Effector CD8-positive, alpha-beta T cell (primary cell): ENCODE results near the gene TMEM86B.

Source experiments
- DNase-seq: peaks from one replicate; lab custom pipeline; 2025; lab: John Stamatoyannopoulos, UW
- total RNA-seq, 4 experiments: gene quantifications; one replicate each; lab custom pipeline; 2026; lab: John Stamatoyannopoulos, UW

TMEM86B gene, protein sequence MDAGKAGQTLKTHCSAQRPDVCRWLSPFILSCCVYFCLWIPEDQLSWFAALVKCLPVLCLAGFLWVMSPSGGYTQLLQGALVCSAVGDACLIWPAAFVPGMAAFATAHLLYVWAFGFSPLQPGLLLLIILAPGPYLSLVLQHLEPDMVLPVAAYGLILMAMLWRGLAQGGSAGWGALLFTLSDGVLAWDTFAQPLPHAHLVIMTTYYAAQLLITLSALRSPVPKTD
- total RNA-seq: 3.5 to 7.0 (median 5.8) reads per million in 4 experiments

DNA sequence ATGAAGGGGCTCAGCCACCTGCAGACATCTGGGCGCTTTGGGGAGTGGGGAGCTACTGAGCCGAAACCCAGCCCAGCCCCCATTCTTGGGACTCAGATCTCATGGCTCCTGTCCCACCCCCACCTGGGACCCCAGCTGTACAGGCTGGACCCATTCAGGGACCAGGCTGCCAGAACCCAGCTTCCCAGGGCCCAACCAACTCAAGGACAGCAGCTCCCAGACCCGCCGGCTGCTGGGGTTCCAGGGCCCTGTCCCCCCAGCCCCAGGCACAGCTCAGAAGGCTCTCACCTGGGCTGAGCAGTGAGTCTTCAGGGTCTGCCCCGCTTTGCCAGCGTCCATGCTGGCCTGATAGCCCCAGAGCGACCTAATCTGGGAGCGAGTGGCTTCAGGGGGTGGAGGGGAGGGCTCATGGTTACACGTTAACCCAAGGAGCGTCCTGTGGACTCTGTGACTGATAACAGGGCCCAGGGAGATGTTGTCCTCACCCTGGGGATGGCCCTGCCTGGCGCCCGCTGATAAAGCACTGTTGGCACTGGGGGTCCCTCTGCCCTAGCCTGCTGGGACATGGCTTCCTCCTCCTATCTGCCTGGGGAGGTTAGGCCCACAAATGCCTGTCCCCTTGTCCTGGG, at the start of gene TMEM86B:
Gene TMEM86B (minus strand): TSS at position 361 of the 629 bp plus-strand sequence. CDS start 22 bp downstream, at position 339.
- DNase-seq: no peak

DNA sequence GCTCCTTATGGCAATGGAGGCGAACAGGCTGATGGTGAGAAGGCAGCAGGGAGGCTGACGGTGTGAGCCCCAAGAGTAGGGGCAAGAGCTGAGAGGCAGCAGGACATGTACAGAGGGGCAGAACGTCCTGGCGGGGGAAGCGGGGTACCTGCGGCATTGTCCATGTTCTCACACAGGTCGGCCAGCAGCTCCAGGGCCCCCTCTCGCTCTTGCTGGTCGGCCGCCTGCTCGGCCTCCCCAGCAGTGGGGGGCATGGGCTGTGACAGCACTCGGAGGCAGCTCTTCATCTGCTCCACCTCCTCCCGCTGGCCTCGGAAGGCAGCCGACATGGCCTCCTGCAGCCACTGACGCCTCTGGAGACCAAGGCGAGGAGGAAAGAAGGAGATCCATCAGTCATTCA, 48.9 kb upstream of the TMEM86B start:
- no peak for DNase-seq

DNA sequence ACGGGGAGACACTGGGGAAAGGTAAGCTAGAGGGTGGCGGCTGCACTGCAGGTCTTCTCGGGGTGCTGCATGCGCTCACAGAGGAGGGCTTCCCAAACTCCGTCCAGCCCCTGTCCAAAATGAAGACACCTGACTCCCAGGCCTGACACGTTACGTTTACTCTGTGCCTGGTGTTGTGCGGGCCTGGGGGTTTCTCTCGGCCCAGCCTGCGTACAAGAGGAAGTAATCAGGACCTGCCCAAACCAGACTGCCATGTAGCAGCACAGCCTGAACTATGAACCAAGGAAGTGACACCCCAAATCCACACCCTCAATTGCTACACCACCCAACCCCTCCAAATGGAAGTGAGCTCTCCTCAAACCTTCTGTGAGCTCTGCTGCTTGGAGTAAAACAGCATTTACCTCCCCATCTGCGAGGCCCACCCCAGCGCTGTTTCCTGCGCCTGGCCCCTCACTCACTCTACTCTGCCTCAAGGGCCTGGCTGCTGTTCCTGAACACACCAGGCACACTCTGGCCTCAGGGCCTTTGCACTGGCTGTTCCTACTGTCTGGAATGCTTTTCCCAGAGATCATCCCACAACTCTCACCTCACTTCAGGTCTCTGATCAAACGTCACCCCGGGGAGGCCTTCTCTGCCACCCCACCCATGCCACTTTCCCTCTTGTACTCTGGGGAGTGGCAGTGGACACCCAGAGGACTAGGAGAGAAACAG, 48.3 kb upstream of the TMEM86B start:
- no peak for DNase-seq

DNA sequence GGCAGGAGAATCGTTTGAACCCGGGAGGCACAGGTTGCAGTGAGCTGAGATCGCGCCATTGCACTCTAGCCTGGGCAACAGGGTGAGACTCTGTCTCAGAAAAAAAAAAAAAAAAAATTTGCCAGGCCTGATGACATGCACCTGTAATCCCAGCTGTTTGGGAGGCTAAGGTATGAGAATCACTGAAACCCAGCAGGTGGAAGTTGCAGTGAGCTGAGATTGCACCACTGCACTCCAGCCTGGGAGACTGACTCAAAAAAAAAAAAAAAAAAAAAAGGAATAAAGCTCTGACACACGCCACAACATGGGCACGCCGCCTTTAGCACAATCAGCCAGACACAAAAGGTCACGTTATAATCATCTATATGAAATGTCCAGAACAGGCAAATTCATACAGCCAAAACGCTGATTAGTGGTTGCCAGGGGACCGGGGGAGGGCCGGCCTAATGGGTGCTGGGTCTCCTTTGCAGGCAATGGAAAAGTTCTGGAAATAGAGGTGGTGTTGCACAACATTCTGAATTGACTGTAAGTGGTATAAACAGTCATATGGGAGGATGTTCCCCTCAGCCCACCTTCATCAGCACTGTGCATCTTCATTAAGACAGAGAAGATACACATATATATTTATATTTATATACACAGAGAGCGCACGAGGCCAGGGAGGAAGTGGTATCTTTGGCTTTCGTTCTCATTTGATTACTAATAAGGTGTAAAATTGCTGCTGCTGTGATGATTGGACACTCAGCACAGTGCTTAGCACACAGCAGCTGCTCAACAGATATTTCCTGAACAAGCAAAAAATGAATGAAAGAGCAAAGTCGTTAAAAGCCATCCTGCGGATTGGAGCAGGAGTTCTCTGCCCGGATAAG, 47.5 kb upstream of the TMEM86B start:
- no peak for DNase-seq

DNA sequence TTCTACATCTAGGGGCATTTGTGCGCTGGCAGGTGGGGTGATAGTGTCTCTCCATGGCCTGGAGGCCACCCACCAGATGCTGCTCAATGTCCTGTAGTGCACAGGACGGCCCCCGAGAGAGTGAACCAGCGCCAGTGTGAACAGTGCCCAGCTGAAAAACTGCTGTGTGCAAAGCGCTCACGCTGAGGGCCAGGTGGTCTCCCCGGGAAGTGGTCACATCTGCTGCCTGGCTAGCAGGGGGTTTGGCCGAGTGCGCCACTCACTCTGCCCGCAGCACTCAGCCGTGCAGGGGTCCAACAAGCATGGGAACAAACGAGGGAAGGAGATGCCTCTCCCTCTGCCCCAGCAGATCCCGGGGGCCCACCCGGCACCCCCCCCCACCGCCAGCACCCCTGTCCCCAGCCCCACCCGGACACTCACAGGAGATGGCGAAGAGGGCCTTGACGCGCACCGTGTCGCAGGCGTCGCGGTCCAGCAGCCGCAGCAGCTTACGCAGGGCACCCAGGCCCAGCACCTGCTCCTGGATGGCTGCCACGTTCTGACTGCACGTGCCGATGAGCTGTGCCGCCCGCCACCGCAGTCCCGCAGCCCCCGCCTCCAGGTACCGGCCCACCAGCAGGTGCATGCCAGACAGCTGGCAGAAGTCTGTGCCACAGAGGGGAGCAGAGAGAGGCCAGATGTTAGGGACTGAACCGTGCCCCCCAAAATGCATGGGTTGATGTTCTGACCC, 45.6 kb upstream of the TMEM86B start:
- DNase-seq: no peak

DNA sequence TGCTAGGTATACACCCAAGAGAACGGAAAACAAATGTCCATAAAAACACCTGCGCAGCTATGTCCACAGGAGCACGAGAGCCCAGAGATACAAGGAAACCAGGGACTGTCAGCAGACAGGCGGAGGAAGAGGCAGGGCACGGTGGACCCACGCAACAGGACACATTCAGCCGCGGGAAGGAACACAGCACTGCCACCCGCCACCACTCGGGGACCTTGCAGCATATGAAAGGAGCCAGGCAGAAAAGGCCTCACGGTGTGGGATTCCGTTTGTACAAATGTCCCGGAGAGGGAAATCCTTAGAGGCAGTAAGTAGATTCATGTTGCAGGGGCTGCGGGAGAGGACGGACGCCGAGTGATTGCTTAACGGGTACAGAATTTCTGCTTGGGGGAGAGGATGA, 43.6 kb upstream of the TMEM86B start:
- no peak for DNase-seq

DNA sequence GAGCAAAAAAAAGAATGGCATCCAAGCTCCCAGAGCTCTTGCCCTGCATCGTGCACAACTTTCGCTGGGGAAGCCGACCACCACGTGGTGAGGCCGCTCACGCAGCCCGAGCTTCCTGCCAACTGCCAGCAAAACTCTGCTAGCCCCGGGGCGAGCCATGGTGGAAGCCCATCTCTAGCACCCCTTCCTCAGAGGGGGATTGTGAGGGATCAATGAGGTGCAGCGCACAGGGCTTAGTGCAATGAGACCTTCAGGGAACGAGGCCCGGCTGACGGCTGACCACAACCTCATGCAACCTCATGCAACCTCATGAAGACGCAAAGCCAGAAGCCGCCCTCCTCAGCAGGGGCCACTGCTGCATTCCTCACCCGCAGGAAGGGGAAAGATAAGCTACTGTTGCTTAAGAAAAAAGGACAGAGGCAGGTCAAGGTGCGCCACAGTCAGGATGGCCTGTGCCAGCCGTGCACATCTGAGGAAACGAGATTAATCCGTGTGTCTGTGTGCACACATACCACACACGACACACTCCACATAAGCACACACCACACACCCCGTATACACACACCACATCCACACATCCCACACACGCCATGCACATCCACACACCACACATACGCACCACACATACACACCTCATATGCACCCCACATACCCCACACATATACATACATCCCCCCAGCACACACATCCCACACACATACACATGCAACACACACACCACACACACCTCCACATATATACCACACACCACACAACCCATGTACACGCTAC, 41.8 kb upstream of the TMEM86B start:
- DNase-seq: no peak

DNA sequence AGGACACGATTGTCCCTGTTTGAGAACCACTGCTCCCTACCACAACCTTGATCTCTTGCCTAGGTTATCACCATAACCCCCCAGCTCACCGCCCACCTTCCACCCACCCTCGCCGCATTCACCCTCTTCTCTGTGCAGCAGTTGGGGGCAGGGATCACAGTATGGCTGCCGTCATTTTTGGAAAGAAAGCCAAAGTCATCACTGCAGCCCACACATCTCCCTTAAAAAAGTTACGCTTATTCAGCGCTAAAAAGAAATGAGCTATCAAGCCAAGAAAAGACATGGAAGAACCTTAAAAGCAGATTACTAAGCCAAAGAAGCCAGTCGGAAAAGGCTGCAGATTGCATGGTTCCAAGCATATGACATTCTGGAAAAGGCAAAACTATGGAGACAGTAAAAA, 40.7 kb upstream of the TMEM86B start:
- no peak for DNase-seq

DNA sequence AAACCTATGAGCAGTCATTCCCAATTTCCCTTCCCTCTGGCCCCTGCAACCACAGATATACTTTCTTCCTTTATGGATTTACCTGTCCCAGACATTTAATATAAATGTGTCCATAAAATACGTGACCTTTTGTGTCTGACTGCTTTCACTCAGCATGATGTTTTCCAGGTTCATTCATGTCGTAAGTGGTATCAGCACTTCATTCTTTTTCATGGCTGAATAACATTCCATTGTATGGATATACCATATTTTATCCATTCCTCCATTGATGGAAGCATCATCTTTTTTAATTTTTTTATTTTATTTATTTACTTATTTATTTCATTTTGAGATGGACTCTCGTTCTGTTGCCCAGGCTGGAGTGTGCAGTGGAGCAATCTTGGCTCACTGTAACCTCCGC, 38.3 kb upstream of the TMEM86B start:
- no peak for DNase-seq

DNA sequence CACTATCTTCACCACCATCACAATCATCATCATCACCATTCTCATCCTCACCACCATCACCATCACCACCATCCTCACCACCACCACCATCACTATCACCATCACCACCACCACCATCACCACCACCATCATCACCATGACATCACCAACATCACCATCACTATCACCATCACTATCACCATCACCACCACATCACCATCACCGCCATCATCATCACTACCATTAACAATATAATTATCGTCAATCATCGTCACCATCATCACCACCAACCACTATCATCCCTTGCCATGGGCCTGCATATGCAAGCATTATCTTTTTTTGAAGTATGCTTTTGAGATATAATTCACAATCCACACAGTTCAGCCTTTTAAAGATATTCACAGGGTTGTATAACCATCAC, 37.8 kb upstream of the TMEM86B start:
- DNase-seq: no peak

DNA sequence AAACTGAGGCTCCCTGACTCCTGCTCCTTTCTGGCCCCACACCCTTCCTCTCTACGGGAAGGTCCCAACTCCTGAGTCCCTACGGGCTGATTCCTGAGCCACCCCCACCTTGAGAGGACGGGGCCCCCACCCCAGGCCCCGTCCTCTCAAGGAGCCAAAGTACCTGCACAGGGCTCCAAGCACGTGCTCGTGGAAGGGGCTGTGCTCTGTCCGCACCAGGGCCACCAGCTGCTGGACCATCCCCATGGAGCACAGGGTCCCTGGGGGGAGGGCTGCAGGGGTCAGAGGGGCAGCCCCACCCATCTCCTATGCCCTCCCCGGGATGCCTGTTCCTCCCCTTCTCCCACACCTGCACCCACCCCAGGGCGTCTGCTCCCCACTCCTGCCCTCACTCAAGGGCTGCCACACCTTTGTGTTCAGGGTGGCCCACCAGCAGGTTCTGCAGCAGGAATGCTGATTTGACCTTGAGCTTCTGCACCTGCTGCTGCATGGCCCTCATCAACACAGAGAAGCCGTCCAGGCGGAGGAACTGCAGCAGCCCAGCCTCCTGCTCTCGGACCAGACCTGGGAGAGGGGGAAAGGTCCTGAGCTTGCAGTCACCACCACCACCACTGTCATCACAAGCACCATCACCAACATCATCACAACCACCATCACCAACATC, 37.3 kb upstream of the TMEM86B start:
- DNase-seq: no peak

DNA sequence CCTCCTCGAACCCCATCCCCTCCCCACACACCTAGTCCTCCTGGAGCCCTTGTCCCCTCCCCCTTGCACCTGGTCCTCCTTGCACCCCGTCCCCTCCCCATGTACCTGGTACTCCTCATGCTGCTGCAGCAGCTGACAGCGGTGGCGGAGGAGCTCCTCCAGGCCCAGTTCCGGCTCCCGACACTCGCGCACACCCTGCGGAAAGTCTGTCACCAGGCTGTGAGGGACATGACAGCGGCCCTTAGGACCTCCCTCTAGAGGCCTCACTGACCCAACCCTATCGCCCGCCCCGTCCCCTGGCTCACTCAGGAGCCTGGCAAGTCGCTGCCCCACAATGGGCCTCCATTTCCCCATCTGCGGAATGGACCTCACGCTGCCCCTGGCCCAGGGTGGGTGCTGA, 36.6 kb upstream of the TMEM86B start:
- no peak for DNase-seq

DNA sequence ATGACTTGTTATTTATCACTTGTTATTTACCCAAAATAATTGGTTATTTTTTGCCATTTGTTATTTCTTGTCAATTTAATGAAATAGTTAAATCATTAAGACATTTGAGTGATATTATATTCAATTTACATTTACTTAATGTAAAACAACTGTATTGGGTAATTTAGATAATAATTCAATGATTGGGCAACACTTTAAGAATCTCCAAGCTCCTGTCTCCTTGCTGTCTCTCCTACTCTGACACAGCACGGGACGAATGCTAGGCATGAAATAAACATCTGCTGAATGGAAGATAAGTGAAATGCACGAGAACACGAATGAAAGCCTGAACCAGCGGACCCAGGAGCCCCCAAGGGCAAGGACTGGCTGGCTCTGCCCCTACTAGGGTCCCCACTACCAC, 36.0 kb upstream of the TMEM86B start:
- no peak for DNase-seq

DNA sequence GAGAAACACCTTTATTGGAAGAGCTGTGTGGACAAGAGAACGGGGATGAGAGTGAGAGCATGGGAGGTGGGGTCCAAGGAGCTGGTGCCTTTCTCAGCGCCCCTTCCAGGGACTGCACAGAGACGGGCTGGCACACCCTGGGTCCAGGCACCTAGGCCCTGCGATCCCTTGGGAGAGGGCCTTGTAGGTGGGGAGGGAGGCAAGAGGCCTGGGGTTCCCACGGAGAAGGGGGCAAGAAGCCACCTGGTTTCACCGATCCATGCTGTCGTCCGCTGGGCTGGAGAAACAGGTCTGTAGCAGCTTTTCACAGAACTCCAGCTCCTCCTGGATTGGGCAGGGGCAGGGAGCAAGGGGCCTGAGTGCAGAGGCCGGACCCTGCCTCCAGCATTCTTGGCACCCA, 33.8 kb upstream of the TMEM86B start:
- no peak for DNase-seq

DNA sequence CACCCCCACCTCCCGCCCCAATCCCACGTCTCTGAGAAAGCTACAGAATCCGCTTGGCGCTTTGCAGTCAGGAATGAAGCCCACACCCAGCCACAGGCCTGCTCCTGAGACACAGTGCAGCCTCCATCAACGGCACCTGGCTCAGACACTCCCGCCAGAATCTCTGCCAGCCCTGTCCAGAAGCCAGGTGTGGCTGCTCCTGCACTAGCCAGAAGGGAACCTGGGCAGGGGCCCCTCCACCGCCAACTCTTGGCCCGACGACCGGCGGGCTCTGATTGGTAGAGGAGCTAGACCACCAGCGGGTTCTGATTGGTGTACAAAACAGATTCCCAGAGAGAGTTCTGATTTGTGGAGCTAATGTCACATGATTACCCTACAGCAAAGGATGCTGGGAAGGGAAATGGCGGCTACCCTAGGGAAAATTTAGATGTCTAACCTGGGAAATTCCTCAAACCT, 33.1 kb upstream of the TMEM86B start:
- no peak for DNase-seq

DNA sequence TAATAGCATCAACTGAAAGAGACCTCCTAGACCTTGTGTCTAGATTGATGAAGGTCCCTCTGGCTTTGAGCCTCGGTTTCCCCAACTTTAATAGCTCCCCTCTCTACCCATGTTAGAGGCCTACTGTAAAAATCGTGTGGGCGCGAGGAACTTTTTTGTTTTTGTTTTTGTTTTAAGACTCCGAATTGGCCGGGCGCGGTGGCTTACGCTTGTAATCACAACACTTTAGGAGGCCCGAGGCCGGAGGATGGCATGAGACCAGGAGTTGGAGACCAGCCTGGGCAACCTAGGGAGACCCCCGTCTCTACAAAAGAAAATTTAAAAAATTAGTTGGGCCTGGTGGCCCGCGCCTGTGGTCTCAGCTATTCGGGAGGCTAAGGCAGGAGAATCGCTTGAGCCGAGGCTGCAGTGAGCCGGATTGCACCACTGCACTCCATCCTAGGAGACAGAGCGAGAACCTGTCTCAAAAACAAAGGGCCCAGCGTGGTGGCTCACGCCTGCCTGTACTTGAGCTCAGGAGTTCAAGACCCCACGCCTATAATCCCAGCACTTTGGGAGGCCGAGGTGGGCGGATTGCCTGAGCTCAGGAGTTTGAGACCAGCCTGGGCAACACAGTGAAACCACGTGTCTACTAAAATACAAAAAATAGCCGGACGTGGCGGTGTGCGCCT, 31.1 kb upstream of the TMEM86B start:
- DNase-seq: no peak

DNA sequence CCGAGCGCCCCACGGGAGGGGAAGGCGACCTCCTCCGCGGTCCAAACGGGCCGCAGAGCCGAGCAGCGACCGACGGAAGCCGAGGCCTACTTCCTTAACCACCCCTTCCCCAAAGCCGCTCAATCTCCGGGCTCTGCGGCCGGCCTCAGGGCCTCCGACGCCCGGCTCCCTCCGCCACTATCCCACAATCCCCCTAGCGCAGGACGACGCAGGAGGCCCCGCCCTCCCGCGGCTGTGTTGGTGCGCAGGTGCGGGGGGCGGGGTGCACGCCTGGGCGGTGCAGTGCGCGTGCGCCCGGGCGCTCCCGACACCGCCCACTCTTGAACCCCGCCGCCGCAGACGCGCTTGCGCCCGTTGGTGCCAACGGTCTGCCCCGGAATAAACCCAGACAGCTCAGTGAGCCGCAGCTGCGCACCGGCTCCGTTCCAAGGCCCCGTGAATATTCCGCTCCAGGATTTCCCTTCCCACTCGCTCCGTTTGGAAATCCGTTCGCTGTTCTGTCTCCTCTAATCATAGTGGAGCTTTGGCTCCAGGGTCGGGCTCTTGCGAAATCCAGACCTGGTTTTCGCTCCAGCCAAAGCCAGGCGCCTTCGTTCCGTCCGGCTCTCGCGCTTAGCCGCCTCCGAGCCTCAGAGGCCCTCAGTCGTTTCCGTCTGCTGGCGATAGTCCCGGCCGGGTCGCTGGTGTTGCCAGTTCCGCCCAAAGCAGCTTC, 30.4 kb upstream of the TMEM86B start, which contains the start of gene PPP6R1:
Gene PPP6R1 (minus strand): TSS at position 190 of the 712 bp plus-strand sequence. CDS start 11,914 bp downstream, outside the sequence.
- DNase-seq: peak; percentile 86

DNA sequence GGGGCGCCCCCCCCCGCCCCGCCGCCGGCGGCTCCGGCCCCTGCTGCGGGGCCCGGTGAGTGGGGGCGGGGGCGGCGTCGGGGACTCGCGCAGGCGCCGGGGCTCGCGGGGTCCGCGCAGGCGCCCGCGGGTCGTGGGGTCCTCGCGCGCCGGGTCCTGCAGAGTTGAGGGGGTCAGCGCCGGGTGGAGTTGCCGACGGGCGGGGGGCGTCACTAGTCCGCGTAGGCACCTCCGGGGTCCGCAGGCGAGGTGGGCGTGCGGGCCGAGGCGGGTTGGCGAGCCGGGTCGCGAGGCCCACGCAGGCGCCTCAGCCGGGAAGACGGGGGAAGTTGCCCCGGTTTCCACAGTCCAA, 29.9 kb upstream of the TMEM86B start:
- peak; percentile 38 for DNase-seq
